ENCODE measurements around the gene ABLIM2.

DNA sequence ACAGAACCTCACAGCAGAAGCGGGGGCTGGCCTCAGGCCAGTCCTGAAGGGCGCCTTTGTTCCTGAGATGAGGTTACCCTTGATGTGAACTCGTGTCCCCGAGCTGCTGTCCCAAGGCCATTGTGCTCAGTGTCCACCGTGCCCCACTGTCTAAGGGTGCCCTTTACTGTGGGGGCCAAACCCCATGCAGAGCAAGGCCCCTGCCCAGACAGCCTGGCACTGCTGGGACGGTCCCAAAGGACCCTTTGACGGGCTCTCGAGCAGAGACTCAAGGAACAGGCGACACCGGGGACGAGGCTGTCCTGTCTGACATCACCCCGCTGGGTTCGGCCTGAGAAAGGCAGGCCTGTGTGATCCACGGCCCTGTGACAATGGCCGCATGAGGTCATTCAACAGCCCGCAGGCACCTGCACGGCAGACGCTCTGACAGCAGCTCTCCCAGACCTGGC is 100.6 kb downstream of the ABLIM2 start:
- TF ChIP-seq, protein P1, sequence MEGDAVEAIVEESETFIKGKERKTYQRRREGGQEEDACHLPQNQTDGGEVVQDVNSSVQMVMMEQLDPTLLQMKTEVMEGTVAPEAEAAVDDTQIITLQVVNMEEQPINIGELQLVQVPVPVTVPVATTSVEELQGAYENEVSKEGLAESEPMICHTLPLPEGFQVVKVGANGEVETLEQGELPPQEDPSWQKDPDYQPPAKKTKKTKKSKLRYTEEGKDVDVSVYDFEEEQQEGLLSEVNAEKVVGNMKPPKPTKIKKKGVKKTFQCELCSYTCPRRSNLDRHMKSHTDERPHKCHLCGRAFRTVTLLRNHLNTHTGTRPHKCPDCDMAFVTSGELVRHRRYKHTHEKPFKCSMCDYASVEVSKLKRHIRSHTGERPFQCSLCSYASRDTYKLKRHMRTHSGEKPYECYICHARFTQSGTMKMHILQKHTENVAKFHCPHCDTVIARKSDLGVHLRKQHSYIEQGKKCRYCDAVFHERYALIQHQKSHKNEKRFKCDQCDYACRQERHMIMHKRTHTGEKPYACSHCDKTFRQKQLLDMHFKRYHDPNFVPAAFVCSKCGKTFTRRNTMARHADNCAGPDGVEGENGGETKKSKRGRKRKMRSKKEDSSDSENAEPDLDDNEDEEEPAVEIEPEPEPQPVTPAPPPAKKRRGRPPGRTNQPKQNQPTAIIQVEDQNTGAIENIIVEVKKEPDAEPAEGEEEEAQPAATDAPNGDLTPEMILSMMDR (IDR thresholded peaks at IDR 0.05), result no peak
- TF ChIP-seq POLR2A (IDR thresholded peaks at IDR 0.05), result no peak

Measured in lower leg skin (tissue), 3 donors.